ENCODE data around the gene MARK2.

Gene MARK2

GRCh38 chr11:63829823-63830489, 9.0 kb upstream of the MARK2 start:
- DNase-seq (ENCODE audit: low read depth, low spot score), result peak; percentile 41

GRCh38 chr11:63831326-63831725, 7.6 kb upstream of the MARK2 start:
- DNase-seq (ENCODE audit: low read depth, low spot score), result no peak

DNA sequence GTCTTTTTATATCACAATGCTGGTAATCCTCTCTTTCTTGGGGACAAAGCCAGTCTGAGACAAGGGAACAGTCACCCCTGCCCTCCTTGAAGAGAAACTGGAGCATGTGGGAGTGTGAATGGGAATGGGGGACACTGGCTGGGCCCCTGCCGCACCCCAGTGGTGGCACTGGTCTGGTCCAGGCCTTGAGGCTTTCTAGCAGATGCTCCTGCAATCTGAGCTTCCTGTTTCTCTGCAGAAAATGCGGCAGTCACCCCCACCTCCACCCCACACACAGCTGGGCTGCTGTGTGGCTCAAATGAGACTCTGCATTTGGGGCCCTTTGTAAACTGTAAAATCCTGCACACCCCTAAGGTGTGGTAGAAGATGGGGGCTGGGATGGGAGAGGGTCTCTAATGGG, 6.6 kb upstream of the MARK2 start:
- DNase-seq (ENCODE audit: low read depth, low spot score), result no peak

DNA sequence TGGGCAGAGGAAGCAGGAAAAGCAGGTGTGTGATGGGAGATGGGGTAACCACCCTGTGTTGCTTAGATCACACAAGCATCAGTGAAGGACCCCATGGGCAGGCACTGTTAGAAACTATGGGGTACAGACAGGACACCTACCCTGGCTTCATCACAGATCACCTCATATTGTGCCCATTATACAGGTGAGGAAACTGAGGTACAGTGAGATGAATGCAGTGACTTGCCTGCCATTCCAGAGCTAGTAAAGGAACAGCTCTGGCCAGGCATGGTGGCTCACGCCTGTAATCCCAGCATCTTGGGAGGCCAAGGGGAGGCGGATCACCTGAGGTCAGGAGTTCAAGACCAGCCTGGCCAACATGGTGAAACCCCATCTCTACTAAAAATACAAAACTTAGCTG, 5.9 kb upstream of the MARK2 start:
- no peak for DNase-seq (ENCODE audit: low read depth, low spot score)

DNA sequence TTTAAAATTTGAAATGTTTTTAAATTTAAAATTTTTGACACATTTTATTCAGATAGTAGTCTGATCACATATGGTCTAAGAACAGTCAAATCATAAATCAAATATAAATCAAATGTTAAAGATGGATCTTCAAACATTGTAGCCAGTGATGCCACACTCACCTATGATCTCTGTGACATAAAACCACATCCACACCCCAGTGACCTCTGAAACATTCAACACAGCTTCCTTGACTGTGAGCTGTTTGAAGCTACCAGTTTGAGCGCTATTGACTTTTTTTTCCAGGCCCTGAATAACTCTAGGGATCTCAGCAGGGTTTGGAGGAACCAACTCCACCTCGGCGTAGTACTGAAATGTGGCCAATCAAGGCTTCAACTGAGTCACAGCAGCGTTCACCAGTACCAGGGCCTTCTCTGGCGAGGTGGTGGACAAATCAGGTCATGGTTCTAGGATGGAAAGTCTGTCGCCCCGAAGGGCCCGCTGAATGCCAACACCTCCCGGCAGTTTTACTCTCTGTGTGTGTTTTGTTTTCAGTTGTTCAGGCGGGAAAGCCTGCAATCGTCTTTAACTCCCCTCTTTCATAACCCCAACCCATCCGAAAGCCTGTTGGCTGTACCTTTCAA, 4.3 kb upstream of the MARK2 start:
- DNase-seq (ENCODE audit: low read depth, low spot score), result no peak

GRCh38 chr11:63835158-63835545, 3.8 kb upstream of the MARK2 start:
- no peak for DNase-seq (ENCODE audit: low read depth, low spot score)

DNA sequence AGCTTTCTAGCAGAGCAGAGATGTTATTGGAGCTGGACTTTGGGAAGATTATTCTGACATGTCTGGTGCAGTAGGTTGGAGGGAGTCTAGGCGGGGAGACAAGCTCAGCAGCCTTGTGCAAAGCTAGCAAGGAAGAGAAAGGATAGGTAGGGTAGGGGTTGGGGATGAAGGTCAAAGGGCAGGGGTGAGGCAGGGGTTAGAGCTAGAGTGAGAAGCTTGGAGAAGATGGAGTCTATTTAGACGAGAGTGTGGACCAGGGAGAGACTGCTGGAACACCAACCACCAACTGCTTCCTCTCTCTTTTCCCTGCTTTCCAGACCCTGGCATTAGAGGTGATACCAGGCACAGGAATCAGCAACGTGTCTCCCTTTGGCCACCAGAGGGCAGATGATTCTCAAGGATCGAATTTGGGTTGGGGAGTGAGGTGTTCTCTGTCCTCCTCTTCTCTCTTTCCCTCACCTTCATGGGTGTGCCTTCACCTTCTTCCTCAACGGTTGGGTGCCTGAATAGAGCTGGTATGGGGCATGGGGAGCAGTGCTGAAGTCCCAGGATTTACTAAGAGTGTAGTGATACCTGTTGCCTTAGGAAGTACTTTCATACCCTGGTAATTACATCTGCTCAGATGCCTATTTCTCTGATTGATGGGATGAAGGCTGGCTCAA, 1.8 kb upstream of the MARK2 start:
- DNase-seq (ENCODE audit: low read depth, low spot score), result peak; percentile 86

- DNase-seq (ENCODE audit: low read depth, low spot score), result no peak
Measured at GRCh38 chr11:63837739-63838138, 1.2 kb upstream of the MARK2 start.

DNA sequence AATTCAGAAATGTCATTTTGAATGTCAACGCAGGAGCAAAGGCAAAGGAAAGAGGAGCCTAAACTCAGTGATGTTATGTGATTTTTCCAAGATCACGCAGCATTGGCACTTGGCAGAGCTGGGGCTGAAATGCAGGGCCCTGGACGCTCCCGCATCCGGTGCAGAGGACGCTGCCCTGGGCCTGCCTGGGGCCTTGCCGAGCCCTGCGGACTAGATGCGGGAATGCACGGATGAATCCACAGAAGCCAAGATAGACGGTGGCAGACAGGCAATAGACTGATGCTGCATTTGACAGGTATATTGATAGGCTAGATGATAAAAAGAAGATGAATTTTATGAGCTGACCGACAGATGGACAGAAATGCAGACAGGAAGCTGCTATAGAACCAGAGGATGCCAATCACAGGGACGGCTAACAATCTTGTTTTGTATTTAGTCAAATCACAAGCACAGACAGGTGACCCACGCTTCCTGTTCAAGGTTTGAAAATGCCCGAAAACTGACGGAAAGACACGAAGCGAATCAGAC, 696 bp upstream of the MARK2 start:
- no peak for DNase-seq (ENCODE audit: low read depth, low spot score)

- peak; percentile 35 for DNase-seq (ENCODE audit: low read depth, low spot score)
Measured at GRCh38 chr11:63839508-63840355, 822 bp downstream of the MARK2 start.

DNA sequence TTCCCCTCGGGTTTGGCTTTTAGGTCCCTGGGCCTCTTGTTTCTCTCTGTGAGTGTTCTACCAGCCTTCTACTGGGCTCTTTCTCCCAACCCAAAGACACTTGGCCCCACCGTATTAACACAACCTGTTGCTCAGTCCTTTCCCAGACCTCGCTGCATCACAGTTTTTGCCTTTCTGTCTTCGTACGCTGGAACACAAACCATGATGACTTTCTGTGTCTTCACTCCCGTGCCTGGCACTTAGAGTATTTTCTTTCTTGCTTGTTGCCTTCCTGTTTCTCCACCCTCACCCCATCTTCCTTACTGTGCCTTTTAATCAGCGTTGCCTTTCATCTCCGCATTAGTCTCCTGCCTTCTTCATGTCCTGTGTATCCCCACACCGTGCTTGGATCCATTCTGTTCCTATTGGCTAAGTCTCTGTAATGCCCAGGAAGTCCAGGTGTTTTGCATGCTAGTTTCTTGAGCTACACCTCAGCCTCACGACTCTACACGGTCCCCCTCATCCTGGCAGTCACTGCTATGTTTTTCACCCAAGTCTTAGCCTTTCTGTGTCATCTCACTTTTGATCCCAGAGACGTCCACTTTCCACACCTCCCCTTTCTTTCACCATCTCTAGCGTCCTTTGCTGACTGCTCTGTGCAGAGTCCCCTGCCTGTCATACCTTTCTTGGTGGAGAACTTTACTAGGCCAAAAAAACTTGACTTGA, 1.6 kb downstream of the MARK2 start:
- DNase-seq (ENCODE audit: low read depth, low spot score), result peak; percentile 13

GRCh38 chr11:63841554-63841953, 2.6 kb downstream of the MARK2 start:
- peak; percentile 87 for DNase-seq (ENCODE audit: low read depth, low spot score)

DNA sequence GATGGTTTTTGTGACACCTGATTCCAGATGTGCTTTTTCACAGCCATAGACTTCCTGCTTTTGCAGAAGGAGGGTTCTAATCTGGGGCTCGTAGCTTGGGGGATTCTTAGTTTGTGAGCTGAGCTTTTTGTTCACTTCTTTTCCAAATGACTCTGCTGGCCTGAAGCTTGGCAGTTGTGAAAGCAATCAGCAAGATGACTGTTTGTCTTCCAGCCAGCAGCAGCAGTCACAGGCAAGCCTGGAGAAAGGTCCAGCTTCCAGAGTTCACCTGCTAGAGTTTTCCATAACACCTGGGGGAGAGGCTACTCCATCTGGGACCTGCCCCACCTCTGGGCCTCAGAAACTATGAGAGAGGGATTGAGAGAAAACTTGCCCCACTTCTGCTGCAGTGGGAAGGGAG, 4.1 kb downstream of the MARK2 start:
- DNase-seq (ENCODE audit: low read depth, low spot score), result peak; percentile 27

DNA sequence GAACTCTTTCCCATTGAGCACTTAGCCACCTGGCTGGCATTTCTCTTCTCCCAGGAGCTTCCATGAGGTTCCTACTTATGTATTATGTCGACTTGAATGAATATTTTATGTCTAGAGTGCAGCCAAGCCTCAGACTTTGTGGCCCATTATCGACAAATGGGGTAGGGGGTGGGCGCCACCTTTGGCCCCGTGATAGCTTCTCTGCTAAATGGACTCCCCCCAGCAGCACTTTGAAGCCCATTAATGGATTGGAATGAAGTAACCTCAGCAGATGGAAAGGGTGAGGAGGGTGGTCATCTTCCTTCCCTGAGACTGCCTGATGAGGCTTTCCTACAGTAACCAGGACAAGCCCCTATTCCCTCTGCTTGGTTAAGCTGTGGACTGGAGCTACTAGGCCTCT, 5.9 kb downstream of the MARK2 start:
- DNase-seq (ENCODE audit: low read depth, low spot score), result no peak

GRCh38 chr11:63845303-63845702, 6.4 kb downstream of the MARK2 start:
- peak; percentile 27 for DNase-seq (ENCODE audit: low read depth, low spot score)

GRCh38 chr11:63845911-63846310, 7.0 kb downstream of the MARK2 start:
- DNase-seq (ENCODE audit: low read depth, low spot score), result no peak

DNA sequence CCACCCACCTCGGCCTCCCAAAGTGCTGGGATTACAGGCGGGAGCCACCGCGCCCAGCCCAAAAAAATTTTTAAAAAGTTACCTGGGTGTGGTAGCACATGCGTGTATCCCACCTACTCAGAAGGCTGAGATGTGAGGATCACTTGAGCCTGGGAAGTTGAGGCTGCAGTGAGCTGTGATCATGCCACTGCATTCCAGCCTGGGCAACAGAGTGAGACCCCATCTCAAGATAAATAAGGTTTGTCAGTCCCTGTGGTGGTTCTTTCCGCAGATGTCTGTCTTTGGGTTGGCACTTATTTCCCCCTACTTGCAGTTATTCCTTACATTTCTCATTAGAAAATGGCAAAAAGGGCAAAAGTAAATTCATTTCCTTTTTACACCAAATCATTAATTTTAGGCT, 8.0 kb downstream of the MARK2 start:
- DNase-seq (ENCODE audit: low read depth, low spot score), result no peak

DNA sequence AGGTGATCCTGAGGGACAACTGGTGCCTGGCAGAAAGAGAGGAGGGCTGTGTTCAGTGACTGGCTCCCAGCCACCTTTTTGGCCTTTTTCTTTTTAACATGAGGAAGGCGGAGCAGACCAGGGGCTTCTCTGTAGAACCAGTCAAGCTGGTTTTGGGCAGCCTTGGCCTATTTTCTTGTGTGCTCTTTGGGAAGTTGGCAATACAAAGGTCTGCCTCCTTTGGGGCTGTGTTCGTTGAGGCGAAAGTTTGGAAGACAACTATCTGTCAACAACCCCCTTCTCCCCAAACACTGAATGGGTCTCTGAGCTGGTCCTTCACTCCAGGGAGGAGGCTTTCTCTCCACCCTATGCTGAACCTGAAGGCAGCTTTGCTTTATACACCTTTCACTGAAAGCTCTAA, 8.5 kb downstream of the MARK2 start:
- DNase-seq (ENCODE audit: low read depth, low spot score), result no peak

DNA sequence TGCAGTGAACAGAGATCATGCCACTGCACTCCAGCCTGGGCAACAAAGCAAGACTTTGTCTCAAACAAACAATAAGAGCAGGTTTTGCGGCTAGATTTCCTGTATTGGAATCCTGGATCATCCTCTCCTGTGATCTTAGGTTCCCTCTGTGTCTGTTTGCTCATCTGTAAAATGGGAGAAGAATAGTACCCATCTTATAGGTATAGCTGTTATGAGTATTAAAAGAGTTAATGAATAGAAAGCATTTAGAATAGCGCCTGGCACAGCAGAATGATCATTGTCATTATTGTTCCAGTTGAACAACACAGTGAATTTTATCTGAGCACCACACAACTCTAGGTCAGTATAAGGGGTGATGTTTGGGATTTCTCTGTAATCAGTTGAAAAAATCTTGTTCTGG, 10.8 kb downstream of the MARK2 start:
- DNase-seq (ENCODE audit: low read depth, low spot score), result no peak

DNA sequence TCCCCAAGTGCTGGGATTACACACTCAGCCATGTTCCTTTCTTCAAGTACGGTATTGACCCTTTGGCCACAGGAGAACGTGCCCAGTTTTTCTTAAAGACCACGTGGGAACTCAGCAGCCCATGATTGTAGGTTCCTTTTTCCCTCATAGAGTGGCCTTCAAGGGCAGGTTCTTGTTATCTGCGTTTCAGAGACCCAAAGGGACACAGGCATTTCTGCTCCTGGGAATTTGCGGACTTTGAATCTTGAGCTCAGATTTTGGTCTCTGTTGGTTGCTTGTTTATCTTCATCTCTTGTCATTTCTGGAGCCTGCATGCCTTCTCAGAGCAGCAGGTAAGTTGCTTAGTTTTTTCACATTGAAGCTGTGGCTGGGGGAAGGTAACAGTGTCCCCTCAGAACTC, 12.0 kb downstream of the MARK2 start:
- no peak for DNase-seq (ENCODE audit: low read depth, low spot score)

DNA sequence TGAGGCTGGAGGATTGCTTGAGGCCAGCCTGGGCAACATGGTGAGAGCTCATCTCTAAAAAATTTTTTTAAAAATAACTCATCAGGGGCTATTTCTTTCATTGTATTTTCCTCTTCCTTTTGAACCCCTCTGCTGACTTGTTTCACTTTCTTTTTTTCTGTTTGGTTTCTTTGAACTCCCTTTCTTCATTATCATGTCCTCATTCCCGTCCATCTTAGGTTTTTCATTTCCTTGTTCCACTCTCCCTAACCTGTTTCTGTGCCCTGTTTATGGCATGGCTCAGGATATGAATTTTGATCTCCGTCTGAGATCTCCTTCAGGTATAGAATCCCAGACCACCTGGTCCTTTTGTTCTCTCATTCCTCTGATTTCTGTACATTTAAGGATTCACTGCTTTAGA, 12.5 kb downstream of the MARK2 start:
- DNase-seq (ENCODE audit: low read depth, low spot score), result no peak
